22Rv1 (cell line): Measurements from ENCODE around the gene TLR6.

Source experiments
- CTCF ChIP-seq: fragments of 450-650 bp; IDR thresholded peaks from 2 replicates; pipeline ENCODE4 v1.5.1; 2017; ENCODE audit warnings: mild to moderate bottlenecking
- ZFX ChIP-seq: fragments of 450-650 bp; IDR thresholded peaks from 2 replicates; pipeline ENCODE4 v1.6.1; 2017; ENCODE audit warnings: antibody characterized with exemption, borderline replicate concordance

DNA sequence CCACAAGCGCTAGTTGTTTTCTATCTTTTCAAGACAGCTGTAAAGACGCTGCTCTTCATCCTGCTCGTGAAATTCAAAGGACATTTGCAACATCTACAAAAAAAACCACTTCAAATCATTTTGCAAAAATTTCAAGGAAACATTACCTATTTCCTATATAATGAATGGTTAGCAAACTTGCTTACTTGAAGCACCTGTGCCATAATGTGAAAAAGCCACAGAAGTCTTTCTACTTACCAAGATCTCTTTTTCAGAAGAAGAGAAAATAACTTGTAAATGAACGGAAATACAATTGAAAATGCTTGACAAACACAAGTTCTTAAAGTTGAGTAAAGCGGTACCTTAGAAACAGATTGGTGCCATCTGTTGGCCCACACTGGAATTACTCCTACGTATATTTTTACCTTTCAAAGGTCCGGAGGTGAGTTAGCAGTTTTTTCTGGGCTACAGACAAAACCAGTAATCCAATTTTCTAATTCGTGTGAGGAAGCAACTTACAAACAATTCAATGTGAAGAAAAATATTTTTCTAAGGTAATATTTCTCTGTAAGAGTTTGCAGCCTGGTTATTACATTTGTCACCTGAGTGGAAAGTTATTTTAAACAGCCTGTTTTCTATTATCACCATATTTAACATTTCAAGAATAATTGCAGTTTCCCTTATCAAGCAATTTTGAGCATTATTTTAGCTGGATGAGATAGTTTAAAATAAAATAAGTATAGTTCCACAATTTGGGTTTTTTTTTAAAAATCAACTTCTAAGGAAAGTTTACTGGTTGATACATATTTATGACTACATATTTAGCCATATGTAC is at the start of gene TLR6:
- TF ChIP-seq CTCF (peak; percentile 90), ZFX (no peak)
